Small intestine (tissue), 7 donors: ENCODE results near the gene FABP7. TPM values are rescaled to one million over a fixed set of nuclear protein-coding genes. Genes with fewer than 3 reads are reported as not detected.
A peak's percentile ranks its signal among the peaks of the same experiment; 100 is the strongest.

ENCODE experiments used
- DNase-seq, 2 donors: peaks; one replicate each; pipeline versions ENCODE4 v3.0.0 to v3.0.0-alpha.2; 2013
- FAIRE-seq: peaks from 2 replicates; lab custom pipeline; 2012; peaks lifted over from hg19 to GRCh38; lab: Jason Lieb, UNC
- H3K27ac ChIP-seq, 3 donors: one replicate each; pipeline ENCODE4 v1.5.1; 2013; ENCODE audit warnings: low read length in 2 of 3, mild to moderate bottlenecking in 2 of 3, control low read depth in 1 of 3, inconsistent platforms in 1 of 3, low read depth in 1 of 3, moderate library complexity in 1 of 3
- H3K27me3 ChIP-seq, 3 donors: one replicate each; pipeline ENCODE4 v1.6.1; 2013; ENCODE audit warnings: low read length in 3 of 3, inconsistent platforms in 1 of 3; ENCODE audit not compliant: control insufficient read depth in 3 of 3, insufficient read depth in 3 of 3
- H3K36me3 ChIP-seq, 3 donors: one replicate each; pipeline ENCODE4 v1.6.1; 2013; ENCODE audit warnings: low read length in 3 of 3, inconsistent platforms in 1 of 3, low read depth in 1 of 3, mild to moderate bottlenecking in 1 of 3, moderate library complexity in 1 of 3; ENCODE audit not compliant: control insufficient read depth in 3 of 3, insufficient read depth in 2 of 3
- H3K4me1 ChIP-seq, 3 donors: one replicate each; pipeline ENCODE4 v1.6.1; 2013; ENCODE audit warnings: low read length in 2 of 3, inconsistent platforms in 1 of 3, low read depth in 1 of 3, mild to moderate bottlenecking in 1 of 3, moderate library complexity in 1 of 3; ENCODE audit not compliant: control insufficient read depth in 3 of 3, insufficient read depth in 2 of 3
- H3K4me3 ChIP-seq, 3 donors: one replicate each; pipeline ENCODE4 v1.5.1; 2013; ENCODE audit warnings: low read length in 3 of 3, control low read depth in 1 of 3, inconsistent platforms in 1 of 3, low read depth in 1 of 3, mild to moderate bottlenecking in 1 of 3, moderate library complexity in 1 of 3
- H3K9me3 ChIP-seq, 2 donors: one replicate each; pipeline ENCODE4 v1.6.1; 2013; ENCODE audit warnings: low read depth in 1 of 2, low read length in 1 of 2; ENCODE audit not compliant: control insufficient read depth in 2 of 2, insufficient read depth in 1 of 2
- WGBS, 3 donors: extraction: QIAGEN DNeasy Blood & Tissue Kit; methylation state at CpG; one replicate each; pipeline ENCODE4 v1.1.7; 2013; 5-methylcytosine and 5-hydroxymethylcytosine counted together
- polyA plus RNA-seq, 4 donors: library from polyadenylated mRNA; stranded (reverse) in 3 of 4; unstranded in 1 of 4; fragments of 200-250 nt in 3 of 4; fragments of 120-200 nt in 1 of 4; gene quantifications; one replicate each; pipeline versions ENCODE4 v1.2.1 to v1.2.3, GENCODE V29; 2013
- donor health status: healthy with polysubstance abuse.
- donor health status: control.
- donor health status: control.
- donor health status: Bipolar disorder and iron deficiency.
- donor health status: healthy.

The FABP7 gene
- polyA plus RNA-seq, 4 donors = 0.10 to 1.6 (median 0.67) TPM; not detected in 1

- DNase-seq = no peak
Observed at GRCh38 chr6:122818866-122819265, 39.4 kb downstream of the FABP7 start.

DNA sequence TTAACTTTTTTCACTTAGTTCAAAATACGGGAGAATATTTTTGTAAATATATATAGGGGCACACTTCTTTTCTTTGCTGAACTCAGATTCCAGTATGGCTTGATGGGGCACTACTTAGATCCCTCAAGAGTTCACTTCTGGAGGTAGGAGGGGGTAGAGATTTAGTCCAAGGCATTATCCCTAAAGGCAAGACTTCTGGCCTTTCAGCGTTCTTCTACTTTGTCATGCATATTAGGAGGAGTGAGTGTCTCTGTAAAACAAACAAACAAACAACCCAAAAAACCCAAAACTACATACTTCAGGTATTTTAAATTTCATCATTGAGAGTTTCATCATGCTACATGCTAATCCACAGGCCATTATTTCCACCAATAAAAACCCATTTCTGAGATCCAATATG lies 41.6 kb downstream of the FABP7 start:
- Histone ChIP-seq H3K27ac (no peak overlapping the region), H3K4me1 (no peaks in the 10 kb centered on the region), H3K27me3 (no peaks in the 10 kb centered on the region), H3K36me3 (no peaks in the 10 kb centered on the region), H3K4me3 (no peak overlapping the region), H3K9me3 (no peaks in the 10 kb centered on the region)
- WGBS, 3 donors = 81 to 86% (median 85%) methylated on average over 2 of the region's 2 CpGs
- DNase-seq = no peak
- FAIRE-seq = no peak

More at GRCh38 chr6:122818866-122819265, 39.4 kb downstream of the FABP7 start:
- no peak for FAIRE-seq
- no peaks in the 10 kb centered on the region for H3K27me3 ChIP-seq
- H3K36me3 ChIP-seq = no peaks in the 10 kb centered on the region
- H3K9me3 ChIP-seq = no peaks in the 10 kb centered on the region
- 71 to 77% (median 74%) methylated on average over 2 of the region's 2 CpGs for WGBS, 3 donors
- no peaks in the 10 kb centered on the region for H3K4me1 ChIP-seq
- H3K4me3 ChIP-seq = no peak overlapping the region
- no peak overlapping the region for H3K27ac ChIP-seq

DNA sequence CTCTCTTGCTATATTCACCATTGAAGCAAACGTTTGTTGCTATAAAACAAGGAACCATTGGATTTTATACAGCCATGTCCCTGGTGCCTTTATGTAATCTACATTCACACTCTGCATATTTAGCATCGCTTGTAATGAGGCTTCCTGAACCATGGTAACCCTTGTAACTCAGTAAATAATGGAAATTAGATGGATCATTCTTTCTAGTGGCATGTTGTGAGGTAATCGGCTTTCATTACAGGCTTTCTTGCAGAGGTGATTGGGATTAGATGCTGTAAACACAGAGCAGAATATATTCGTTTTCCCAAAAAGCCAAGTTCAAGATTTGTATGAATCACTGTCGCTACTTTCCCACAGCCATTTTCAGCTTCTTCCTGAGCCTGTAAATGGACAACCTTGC lies 45.6 kb downstream of the FABP7 start:
- H3K27ac ChIP-seq = no peak overlapping the region
- H3K4me1 ChIP-seq = no peaks in the 10 kb centered on the region
- no peak overlapping the region for H3K4me3 ChIP-seq
- no peaks in the 10 kb centered on the region for H3K36me3 ChIP-seq
- FAIRE-seq (no peak), DNase-seq (no peak)
- no peaks in the 10 kb centered on the region for H3K27me3 ChIP-seq
- H3K9me3 ChIP-seq = no peaks in the 10 kb centered on the region
- 74 to 80% (median 78%) methylated on average over 5 of the region's 5 CpGs for WGBS, 3 donors

GRCh38 chr6:122829456-122829855 lies 49.9 kb downstream of the FABP7 start:
- H3K27ac ChIP-seq = no peak overlapping the region
- H3K27me3 ChIP-seq = no peaks in the 10 kb centered on the region
- WGBS, 3 donors = 73 to 83% (median 80%) methylated on average over 1 of the region's 1 CpG
- H3K4me1 ChIP-seq = no peaks in the 10 kb centered on the region
- no peaks in the 10 kb centered on the region for H3K9me3 ChIP-seq
- no peak for FAIRE-seq
- no peak overlapping the region for H3K4me3 ChIP-seq
- no peak for DNase-seq
- no peaks in the 10 kb centered on the region for H3K36me3 ChIP-seq

DNA sequence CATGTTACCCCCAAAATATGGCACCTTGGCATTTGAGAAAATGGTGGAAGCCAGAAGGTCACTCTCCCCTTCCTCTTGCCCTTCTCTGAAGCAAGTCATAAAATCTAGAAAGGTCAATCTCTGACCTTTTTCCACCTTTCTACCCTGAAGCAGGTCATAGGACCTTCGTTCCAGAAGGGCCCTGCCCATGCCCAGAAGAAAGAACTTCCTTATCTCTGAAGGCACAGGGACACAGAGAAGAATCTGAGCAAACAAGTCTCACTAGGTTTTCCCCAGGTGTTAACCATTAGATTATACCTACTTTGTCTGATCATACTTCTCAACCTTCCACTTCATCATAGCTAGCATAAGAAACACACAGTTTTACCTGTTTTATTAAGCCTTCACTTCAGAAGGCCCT lies 52.0 kb downstream of the FABP7 start:
- Histone ChIP-seq H3K27me3 (no peaks in the 10 kb centered on the region), H3K27ac (no peak overlapping the region), H3K36me3 (no peaks in the 10 kb centered on the region), H3K4me1 (no peaks in the 10 kb centered on the region), H3K4me3 (no peak overlapping the region), H3K9me3 (no peaks in the 10 kb centered on the region)
- 13 to 43% (median 27%) methylated on average over 1 of the region's 1 CpG for WGBS, 3 donors
- FAIRE-seq (no peak), DNase-seq (peak in 1 of 2 donors; percentile 38)

DNA sequence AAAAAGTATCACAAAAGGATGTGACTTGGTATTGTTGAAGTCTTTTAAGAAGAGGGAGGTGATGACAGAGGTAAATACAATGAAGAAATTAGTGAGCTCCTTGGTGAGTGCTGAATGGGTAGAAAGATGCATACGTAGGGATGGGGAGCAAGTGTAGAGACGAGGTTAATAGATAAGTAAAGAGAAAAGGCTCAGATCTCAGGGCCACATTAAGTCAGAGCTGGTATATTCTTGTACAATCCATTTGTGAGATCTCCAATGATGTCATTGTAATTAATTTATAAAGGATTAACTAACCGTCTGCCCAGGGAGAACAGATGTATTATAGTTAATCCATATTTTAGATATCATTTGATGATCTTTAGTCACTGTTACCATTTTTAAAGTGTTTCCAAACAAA lies 52.9 kb downstream of the FABP7 start:
- Histone ChIP-seq H3K27me3 (no peaks in the 10 kb centered on the region), H3K27ac (no peak overlapping the region), H3K4me1 (no peaks in the 10 kb centered on the region), H3K36me3 (no peaks in the 10 kb centered on the region), H3K9me3 (no peaks in the 10 kb centered on the region), H3K4me3 (no peak overlapping the region)
- FAIRE-seq = no peak
- no peak for DNase-seq
- 76 to 78% (median 78%) methylated on average over 3 of the region's 3 CpGs for WGBS, 3 donors

- H3K27ac ChIP-seq = no peak overlapping the region
- no peaks in the 10 kb centered on the region for H3K9me3 ChIP-seq
- no peaks in the 10 kb centered on the region for H3K36me3 ChIP-seq
- DNase-seq (no peak), FAIRE-seq (no peak)
- H3K27me3 ChIP-seq = no peaks in the 10 kb centered on the region
- H3K4me3 ChIP-seq = no peak overlapping the region
- H3K4me1 ChIP-seq = no peaks in the 10 kb centered on the region
- 86 to 95% (median 92%) methylated on average over 7 of the region's 7 CpGs for WGBS, 3 donors
Observed at GRCh38 chr6:122833021-122833491, 53.5 kb downstream of the FABP7 start.

Other genes starting within 250 kb of the FABP7 start
- gene PKIB, start 169.3 kb upstream of the FABP7 start, polyA plus RNA-seq = 10 to 100 TPM in 3 of 4 donors, 1 to 10 TPM in 1; 6.5 to 80.5 (median 54.9) TPM
- 100 to 1,000 TPM in 1 of 4 donors, 10 to 100 TPM in 3; 21.0 to 120 (median 68.7) TPM for gene SMPDL3A, start 9.5 kb downstream of the FABP7 start, polyA plus RNA-seq
- gene CLVS2, start 216.5 kb downstream of the FABP7 start, polyA plus RNA-seq = under 1 TPM in 2 of 4 donors, not detected in 2; 0.06 to 0.40 TPM